BLaER1 (cell line): ENCODE results near the gene POLK.

Experiments used
- H3K27ac ChIP-seq: shearing (Covaris generic); formaldehyde crosslinking; 2 replicates; pipeline ENCODE4 v1.8.1; 2022
- H3K27me3 ChIP-seq: shearing (Covaris generic); formaldehyde crosslinking; 2 replicates; pipeline ENCODE4 v1.8.1; 2022
- H3K36me3 ChIP-seq: shearing (Covaris generic); formaldehyde crosslinking; 2 replicates; pipeline ENCODE4 v1.8.1; 2022
- H3K4me1 ChIP-seq: shearing (Covaris generic); formaldehyde crosslinking; 2 replicates; pipeline ENCODE4 v1.8.1; 2022
- H3K4me2 ChIP-seq: shearing (Covaris generic); formaldehyde crosslinking; 2 replicates; pipeline ENCODE4 v1.8.1; 2022
- H3K4me3 ChIP-seq: shearing (Covaris generic); formaldehyde crosslinking; 2 replicates; pipeline ENCODE4 v1.8.1; 2022
- H3K9ac ChIP-seq: shearing (Covaris generic); formaldehyde crosslinking; 2 replicates; pipeline ENCODE4 v1.8.1; 2022
- H3K9me3 ChIP-seq: shearing (Covaris generic); formaldehyde crosslinking; 2 replicates; pipeline ENCODE4 v1.8.1; 2022
- H4K20me1 ChIP-seq: shearing (Covaris generic); formaldehyde crosslinking; 2 replicates; pipeline ENCODE4 v1.8.1; 2022
- Cebpa-rat ChIP-seq: shearing (Covaris generic); IDR thresholded peaks from 2 replicates; pipeline ENCODE4 v1.8.1; 2022

POLK gene

DNA sequence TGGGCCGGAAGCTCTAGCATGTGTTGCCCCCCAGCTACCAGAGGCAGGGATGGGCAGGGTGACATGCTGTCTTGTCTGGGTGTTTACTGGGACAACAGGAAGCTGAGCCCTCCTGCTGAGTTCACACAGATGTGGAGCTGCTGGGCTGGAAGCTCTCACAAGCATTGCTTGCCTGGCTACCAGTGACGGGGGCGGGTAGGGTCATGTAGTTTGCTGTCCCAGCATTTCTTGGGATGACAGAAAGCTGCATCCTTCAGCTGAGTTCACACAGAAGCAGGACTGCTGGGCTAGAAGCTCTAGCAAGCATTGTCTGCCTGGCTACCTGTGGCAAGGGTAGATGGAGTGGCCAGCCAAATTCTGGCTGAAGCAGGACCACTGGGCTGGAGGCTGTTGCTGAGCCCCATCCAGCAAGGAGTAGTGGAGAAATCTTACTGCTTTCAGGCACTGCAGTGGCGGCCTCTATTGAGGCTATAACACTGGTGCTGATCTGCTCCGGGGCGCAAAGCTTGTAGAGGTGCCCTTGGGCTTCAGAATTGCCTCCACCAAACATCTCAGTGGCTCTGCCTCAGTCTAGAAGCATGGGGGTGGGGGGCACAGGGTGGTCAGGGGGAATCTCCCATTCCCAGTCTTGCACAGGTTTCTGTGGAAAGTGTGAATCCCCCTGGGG is 25.1 kb downstream of the POLK start:
- H3K9me3 ChIP-seq, result peaks cover 37% of the 10 kb centered on the region
- H3K27ac ChIP-seq, result no peak overlapping the region
- H3K4me1 ChIP-seq, result peaks cover 7% of the 10 kb centered on the region; the same call in 1 of the 2 replicates
- H3K4me3 ChIP-seq, result no peak overlapping the region
- TF ChIP-seq Cebpa-rat, result no peak
- H3K4me2 ChIP-seq, result no peak overlapping the region
- peaks cover 57% of the 10 kb centered on the region for H3K36me3 ChIP-seq
- peaks cover 32% of the 10 kb centered on the region for H4K20me1 ChIP-seq
- H3K9ac ChIP-seq, result no peak overlapping the region
- no peaks in the 10 kb centered on the region for H3K27me3 ChIP-seq

DNA sequence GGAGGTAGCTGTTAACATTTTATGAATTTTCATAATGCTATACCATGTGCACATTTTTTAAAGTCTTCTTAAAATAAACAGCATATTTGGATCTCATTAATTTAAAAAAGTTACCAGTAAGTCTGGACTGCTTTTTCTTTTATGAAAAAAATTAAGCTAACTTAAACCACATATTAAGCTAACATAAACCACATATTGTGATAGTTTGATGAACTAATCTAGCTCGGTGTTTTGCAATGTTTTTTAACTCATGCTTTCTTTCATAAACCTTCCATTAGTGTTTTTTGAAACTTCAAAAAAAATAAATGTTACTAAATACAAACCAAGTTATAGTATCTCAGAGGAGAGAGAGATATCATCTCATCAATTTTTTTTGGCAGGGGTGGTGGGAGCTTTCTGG is 26.5 kb downstream of the POLK start:
- TF ChIP-seq Cebpa-rat, result no peak

DNA sequence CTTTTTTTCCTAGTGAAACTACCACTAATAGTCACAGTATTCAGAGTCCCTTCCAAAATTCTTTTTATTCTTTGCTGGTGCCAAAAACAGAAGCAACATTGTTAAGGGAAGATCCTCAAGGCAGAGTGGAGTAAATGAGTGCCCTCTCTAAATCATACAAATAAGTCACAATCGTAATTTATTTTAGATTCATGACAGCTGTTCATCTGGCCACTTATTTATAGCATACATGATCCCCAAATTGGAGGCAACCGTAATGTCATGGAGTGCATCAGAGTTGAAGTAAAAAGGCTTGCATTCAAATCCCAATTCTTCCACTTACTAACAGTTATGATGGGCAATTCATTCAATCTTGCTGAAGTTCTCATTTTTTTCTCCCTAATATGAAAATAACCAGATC is 33.4 kb downstream of the POLK start:
- no peaks in the 10 kb centered on the region for H3K9me3 ChIP-seq
- H3K4me3 ChIP-seq, result no peak overlapping the region
- H3K9ac ChIP-seq, result no peak overlapping the region
- TF ChIP-seq Cebpa-rat, result no peak
- peaks cover 31% of the 10 kb centered on the region for H3K36me3 ChIP-seq
- no peaks in the 10 kb centered on the region for H3K27me3 ChIP-seq
- no peak overlapping the region for H3K4me2 ChIP-seq
- H3K27ac ChIP-seq, result no peak overlapping the region
- H4K20me1 ChIP-seq, result peaks cover 25% of the 10 kb centered on the region; the same call in 1 of the 2 replicates
- H3K4me1 ChIP-seq, result no peaks in the 10 kb centered on the region

More for the DNA sequence above, 26.5 kb downstream of the POLK start:
- Histone ChIP-seq H3K27me3 (no peaks in the 10 kb centered on the region), H3K4me3 (no peak overlapping the region), H4K20me1 (peaks cover 32% of the 10 kb centered on the region), H3K9me3 (peaks cover 23% of the 10 kb centered on the region), H3K4me1 (peaks cover 7% of the 10 kb centered on the region; the same call in 1 of the 2 replicates), H3K9ac (no peak overlapping the region), H3K36me3 (peaks cover 49% of the 10 kb centered on the region), H3K4me2 (no peak overlapping the region), H3K27ac (no peak overlapping the region)

DNA sequence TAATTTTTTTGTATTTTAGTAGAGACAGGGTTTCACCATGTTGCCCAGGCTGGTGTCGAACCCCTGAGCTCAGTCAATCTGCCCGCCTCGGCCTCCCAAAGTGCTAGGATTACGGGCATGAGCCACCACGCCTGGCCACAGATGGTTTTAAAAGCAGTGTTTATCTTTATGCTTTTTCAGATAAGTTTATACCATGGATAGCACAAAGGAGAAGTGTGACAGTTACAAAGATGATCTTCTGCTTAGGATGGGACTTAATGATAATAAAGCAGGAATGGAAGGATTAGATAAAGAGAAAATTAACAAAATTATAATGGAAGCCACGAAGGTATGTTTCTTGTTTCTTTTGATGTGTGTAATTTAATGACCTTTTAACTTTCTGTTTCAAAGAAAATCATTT is 35.1 kb downstream of the POLK start:
- Histone ChIP-seq H3K36me3 (peaks cover 27% of the 10 kb centered on the region), H3K4me3 (no peak overlapping the region), H3K4me2 (no peak overlapping the region), H3K9ac (no peak overlapping the region), H3K4me1 (no peaks in the 10 kb centered on the region), H4K20me1 (peaks cover 25% of the 10 kb centered on the region; the same call in 1 of the 2 replicates), H3K27ac (no peak overlapping the region), H3K27me3 (no peaks in the 10 kb centered on the region), H3K9me3 (no peaks in the 10 kb centered on the region)
- TF ChIP-seq Cebpa-rat, result no peak

DNA sequence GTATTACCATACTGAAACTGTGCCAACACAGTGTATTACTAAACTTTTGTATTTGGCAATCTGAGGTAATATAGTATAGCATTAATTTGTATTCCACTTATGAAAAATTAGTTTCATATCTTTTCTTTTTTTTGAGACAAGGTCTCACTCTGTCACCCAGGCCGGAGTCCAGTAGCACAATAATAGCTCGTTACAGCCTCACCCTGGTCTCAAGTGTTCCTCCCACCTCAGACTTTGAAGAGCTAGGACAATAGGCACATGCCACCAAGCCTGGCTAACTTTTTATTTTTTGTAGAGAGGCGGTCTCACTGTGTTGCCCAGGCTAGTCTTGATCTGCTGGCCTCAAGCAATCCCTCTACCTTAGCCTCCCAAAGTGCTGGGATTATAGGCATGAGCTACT is 36.1 kb downstream of the POLK start:
- H3K36me3 ChIP-seq, result peaks cover 37% of the 10 kb centered on the region
- no peaks in the 10 kb centered on the region for H3K27me3 ChIP-seq
- TF ChIP-seq Cebpa-rat, result no peak

DNA sequence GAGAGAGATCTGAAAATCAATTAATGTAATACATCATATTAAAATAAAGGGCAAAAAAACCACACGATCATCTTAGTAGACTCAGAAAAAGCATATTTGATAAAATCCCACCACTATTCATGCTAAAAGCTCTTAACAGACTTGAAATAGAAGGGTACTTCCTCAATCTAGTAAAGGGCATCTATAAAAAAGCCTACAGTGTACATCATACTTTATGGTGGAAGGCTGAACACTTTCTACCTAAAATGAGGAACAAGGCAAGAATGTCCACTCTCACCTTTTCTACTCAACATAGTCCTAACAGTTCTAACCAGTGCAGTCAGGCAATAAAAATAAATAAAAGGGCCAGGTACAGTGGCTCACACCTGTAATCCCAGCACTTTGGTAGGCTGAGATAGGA is 38.9 kb downstream of the POLK start:
- Histone ChIP-seq H3K27me3 (no peaks in the 10 kb centered on the region), H3K36me3 (peaks cover 44% of the 10 kb centered on the region), H3K4me1 (no peaks in the 10 kb centered on the region), H3K27ac (no peak overlapping the region), H3K9ac (no peak overlapping the region), H3K9me3 (no peaks in the 10 kb centered on the region), H3K4me2 (no peak overlapping the region), H4K20me1 (peaks cover 10% of the 10 kb centered on the region; the same call in 1 of the 2 replicates), H3K4me3 (no peak overlapping the region)
- no peak for TF ChIP-seq Cebpa-rat

More for the DNA sequence above, 36.1 kb downstream of the POLK start:
- Histone ChIP-seq H3K9me3 (no peaks in the 10 kb centered on the region), H3K9ac (no peak overlapping the region), H3K4me3 (no peak overlapping the region), H3K4me1 (no peaks in the 10 kb centered on the region), H4K20me1 (peaks cover 25% of the 10 kb centered on the region; the same call in 1 of the 2 replicates), H3K27ac (no peak overlapping the region), H3K4me2 (no peak overlapping the region)

DNA sequence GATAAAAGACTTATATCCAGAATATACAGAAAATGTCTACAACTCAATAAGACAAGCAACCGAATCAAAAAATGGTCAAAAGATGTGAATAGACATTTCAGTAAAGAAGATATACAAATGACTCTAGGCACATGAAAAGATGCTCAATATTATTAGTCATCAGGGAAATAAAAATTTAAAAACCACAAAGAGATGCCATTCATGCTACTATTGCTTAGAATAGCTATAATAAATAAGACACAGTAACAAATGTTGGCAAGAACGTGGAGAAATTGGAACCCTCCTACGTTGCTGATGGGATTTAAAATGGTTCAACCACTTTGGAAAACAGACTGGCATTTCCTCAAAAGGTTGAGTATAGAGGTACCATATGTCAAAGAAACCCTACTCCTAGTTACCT is 39.8 kb downstream of the POLK start:
- H3K4me1 ChIP-seq, result no peaks in the 10 kb centered on the region
- H3K36me3 ChIP-seq, result peaks cover 50% of the 10 kb centered on the region
- no peak for TF ChIP-seq Cebpa-rat
- no peak overlapping the region for H3K4me2 ChIP-seq
- no peak overlapping the region for H3K9ac ChIP-seq
- no peak overlapping the region for H3K4me3 ChIP-seq
- no peaks in the 10 kb centered on the region for H3K27me3 ChIP-seq
- H3K9me3 ChIP-seq, result peaks cover under 1% of the 10 kb centered on the region; the same call in 1 of the 2 replicates
- H3K27ac ChIP-seq, result no peak overlapping the region
- 0 out of 2 replicates have a peak, but pooled peaks cover 6% of the 10 kb centered on the region for H4K20me1 ChIP-seq

DNA sequence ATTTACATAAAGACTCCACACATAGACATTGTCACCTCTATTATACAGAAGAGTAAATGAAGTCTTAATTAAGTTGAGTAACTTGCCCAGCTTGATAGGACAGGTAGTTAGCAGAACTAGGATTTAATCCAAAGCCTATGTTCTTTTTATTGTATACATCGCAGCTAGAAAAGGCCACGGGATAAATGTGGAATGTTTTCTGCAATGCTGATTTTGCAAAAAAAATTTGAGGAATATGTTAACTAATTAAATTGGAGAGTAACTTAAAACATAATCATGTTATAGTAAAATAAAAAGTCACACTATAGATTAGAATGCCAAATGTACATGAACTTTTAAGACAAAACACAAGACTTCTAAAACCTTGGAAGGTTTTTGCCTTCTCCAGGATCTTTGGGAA is 41.1 kb downstream of the POLK start:
- H4K20me1 ChIP-seq, result 0 out of 2 replicates have a peak, but pooled peaks cover 2% of the 10 kb centered on the region
- no peaks in the 10 kb centered on the region for H3K4me1 ChIP-seq
- no peak for TF ChIP-seq Cebpa-rat
- peaks cover 9% of the 10 kb centered on the region; the same call in 1 of the 2 replicates for H3K9me3 ChIP-seq
- no peak overlapping the region for H3K27ac ChIP-seq
- no peak overlapping the region for H3K9ac ChIP-seq
- no peaks in the 10 kb centered on the region for H3K27me3 ChIP-seq
- H3K4me3 ChIP-seq, result no peak overlapping the region
- H3K36me3 ChIP-seq, result peaks cover 60% of the 10 kb centered on the region
- H3K4me2 ChIP-seq, result no peak overlapping the region

DNA sequence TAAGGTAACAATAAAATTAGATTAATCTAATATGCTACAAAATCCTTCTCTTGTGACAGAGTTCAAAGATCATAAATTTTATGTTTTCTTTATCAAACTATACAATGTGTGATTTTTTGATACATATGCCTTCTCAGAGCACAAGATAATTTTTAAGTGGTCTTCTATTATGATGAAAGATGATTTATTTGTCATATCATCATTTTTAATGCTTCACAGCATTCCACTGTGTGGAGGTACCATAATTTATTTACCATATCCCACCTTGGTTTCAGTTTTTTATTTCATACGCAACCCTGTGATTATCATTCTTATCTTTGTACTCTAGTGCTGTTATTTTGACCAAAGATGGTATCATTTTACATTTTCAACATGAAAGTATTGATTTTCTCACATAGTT is 41.7 kb downstream of the POLK start:
- no peaks in the 10 kb centered on the region for H3K4me1 ChIP-seq
- no peaks in the 10 kb centered on the region for H3K27me3 ChIP-seq
- peaks cover 62% of the 10 kb centered on the region for H3K36me3 ChIP-seq
- H3K27ac ChIP-seq, result no peak overlapping the region
- peaks cover 9% of the 10 kb centered on the region; the same call in 1 of the 2 replicates for H3K9me3 ChIP-seq
- no peak for TF ChIP-seq Cebpa-rat
- no peak overlapping the region for H3K9ac ChIP-seq
- no peaks in the 10 kb centered on the region for H4K20me1 ChIP-seq
- H3K4me3 ChIP-seq, result no peak overlapping the region
- H3K4me2 ChIP-seq, result no peak overlapping the region

DNA sequence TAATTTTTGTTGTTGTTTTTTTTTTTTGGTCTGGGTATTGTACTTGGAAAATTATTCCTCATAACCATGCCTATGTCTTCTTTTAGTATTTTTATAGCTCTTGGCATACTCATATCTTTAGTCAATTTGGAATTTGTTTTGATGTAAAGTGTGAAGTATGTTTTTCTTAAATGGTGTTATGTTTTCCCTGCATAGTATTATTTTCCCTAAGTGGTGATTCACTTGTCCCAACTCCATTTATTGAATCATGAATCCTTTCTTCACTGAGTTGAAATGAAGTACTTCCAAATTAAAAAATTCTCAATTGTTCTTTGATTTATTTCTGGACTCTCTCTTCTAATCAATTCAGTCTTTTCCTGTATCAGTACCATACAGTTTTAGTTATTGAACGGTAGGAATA is 46.5 kb downstream of the POLK start:
- Histone ChIP-seq H3K9ac (no peak overlapping the region), H3K4me1 (no peaks in the 10 kb centered on the region), H3K27ac (no peak overlapping the region), H4K20me1 (no peaks in the 10 kb centered on the region), H3K36me3 (peaks cover 60% of the 10 kb centered on the region), H3K9me3 (peaks cover 31% of the 10 kb centered on the region), H3K4me3 (no peak overlapping the region), H3K4me2 (no peak overlapping the region), H3K27me3 (no peaks in the 10 kb centered on the region)
- TF ChIP-seq Cebpa-rat, result no peak
